Esophagus muscularis mucosa (tissue), 4 donors: ENCODE data around the gene CRX.

Experiments used
- EP300 ChIP-seq: sonication (generic); formaldehyde crosslinking; IDR thresholded peaks from one replicate; pipeline ENCODE4 v1.6.1; 2017; ENCODE audit warnings: antibody characterized with exemption
- POLR2AphosphoS5 ChIP-seq, 2 donors: sonication (generic); formaldehyde crosslinking; IDR thresholded peaks; one replicate each; pipeline ENCODE4 v1.6.1; 2017; ENCODE audit warnings: antibody characterized with exemption in 2 of 2
- TF ChIP-seq, protein P1 (sequence below), 3 experiments: fragments of 200-600 bp in 2 of 3; fragments of 450-650 bp in 1 of 3; sonication (generic) in 2 of 3; IDR thresholded peaks; one replicate each; pipeline ENCODE4 v1.5.1; 2017 to 2019; ENCODE audit warnings: antibody characterized with exemption in 3 of 3, mild to moderate bottlenecking in 2 of 3, moderate library complexity in 1 of 3

DNA sequence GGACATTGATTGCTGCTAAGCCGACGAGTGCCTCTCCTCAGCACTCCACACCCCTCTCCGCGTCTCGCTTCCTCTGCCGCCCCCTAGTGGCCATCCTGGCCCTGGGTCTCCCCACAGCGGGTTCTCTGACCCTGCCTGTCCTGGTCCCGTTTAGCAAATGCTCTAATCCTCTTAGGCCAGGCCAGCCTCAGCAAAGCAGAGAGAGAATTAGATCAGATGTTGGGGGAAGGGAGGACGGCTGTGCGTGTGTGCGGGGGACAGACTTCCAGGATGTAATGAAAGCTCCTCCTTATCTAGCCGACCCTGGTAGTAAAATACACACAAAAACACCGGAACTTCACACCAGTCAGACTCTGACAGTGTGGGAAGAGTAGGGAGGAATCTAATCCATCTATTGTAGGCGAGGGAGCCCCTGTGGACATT, 41.8 kb downstream of the CRX start:
- TF ChIP-seq, protein P1, sequence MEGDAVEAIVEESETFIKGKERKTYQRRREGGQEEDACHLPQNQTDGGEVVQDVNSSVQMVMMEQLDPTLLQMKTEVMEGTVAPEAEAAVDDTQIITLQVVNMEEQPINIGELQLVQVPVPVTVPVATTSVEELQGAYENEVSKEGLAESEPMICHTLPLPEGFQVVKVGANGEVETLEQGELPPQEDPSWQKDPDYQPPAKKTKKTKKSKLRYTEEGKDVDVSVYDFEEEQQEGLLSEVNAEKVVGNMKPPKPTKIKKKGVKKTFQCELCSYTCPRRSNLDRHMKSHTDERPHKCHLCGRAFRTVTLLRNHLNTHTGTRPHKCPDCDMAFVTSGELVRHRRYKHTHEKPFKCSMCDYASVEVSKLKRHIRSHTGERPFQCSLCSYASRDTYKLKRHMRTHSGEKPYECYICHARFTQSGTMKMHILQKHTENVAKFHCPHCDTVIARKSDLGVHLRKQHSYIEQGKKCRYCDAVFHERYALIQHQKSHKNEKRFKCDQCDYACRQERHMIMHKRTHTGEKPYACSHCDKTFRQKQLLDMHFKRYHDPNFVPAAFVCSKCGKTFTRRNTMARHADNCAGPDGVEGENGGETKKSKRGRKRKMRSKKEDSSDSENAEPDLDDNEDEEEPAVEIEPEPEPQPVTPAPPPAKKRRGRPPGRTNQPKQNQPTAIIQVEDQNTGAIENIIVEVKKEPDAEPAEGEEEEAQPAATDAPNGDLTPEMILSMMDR (IDR thresholded peaks at IDR 0.05): peak; percentile 89 to 95 (median 91)
- TF ChIP-seq POLR2AphosphoS5 (IDR thresholded peaks at IDR 0.05) (no peak), EP300 (no peak)
